ENCODE results near the gene MYL9.

DNA sequence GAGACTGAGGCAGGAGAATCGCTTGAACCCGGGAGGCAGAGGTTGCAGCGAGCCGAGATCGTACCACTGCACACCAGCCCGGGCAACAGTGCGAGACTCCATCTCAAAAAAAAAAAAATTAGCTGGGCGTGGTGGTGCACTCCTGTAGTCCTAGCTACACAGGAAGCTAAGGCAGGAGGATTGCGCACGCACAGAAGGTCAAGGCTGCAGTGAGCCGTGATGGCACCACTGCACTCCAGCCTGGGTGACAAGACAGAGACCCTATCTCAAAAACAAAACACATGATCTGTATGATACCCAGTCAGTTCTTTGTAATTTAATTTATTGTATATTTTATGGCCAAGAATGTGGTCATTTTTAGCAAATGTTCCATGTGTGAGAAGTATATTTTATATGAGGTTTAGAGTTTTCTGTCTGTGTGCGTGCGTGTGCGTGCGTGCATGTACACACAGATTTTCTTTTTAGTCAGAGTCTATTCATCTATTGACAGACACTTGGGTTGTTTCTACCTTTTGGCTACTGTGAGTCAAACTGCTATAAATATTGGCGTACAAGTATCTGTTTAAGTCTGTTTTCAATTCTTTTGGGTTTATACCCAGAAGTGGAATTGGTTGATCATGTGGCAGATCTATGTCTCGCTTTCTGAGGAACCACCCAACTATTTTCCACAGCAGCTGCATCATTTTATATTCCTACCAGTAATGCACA, 22.2 kb upstream of the MYL9 start:
- TF ChIP-seq, protein P1, sequence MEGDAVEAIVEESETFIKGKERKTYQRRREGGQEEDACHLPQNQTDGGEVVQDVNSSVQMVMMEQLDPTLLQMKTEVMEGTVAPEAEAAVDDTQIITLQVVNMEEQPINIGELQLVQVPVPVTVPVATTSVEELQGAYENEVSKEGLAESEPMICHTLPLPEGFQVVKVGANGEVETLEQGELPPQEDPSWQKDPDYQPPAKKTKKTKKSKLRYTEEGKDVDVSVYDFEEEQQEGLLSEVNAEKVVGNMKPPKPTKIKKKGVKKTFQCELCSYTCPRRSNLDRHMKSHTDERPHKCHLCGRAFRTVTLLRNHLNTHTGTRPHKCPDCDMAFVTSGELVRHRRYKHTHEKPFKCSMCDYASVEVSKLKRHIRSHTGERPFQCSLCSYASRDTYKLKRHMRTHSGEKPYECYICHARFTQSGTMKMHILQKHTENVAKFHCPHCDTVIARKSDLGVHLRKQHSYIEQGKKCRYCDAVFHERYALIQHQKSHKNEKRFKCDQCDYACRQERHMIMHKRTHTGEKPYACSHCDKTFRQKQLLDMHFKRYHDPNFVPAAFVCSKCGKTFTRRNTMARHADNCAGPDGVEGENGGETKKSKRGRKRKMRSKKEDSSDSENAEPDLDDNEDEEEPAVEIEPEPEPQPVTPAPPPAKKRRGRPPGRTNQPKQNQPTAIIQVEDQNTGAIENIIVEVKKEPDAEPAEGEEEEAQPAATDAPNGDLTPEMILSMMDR (IDR thresholded peaks at IDR 0.05), result no peak
- TF ChIP-seq POLR2A (IDR thresholded peaks at IDR 0.05), result no peak
